HepG2 (cell line): ENCODE data around the gene ZNF444. TPM values are rescaled to one million over a fixed set of nuclear protein-coding genes. Genes with fewer than 3 reads are reported as not detected.

Experiments used
- ARNTL ChIP-seq: sonication (generic); formaldehyde crosslinking; IDR thresholded peaks from 2 replicates; pipeline ENCODE4 v1.4.0; 2020; ENCODE audit warnings: mild to moderate bottlenecking, missing genetic modification reagents
- ATF1 ChIP-seq: IDR thresholded peaks from 2 replicates; pipeline ENCODE4 v1.6.1; 2016; ENCODE audit warnings: mild to moderate bottlenecking, control low read depth
- CEBPZ ChIP-seq: IDR thresholded peaks from 2 replicates; pipeline ENCODE4 v1.6.1; 2012; ENCODE audit warnings: low read length, improper control_type of control experiment
- CENPX ChIP-seq: sonication (generic); formaldehyde crosslinking; IDR thresholded peaks from 2 replicates; pipeline ENCODE4 v1.9.0; 2021; ENCODE audit warnings: mild to moderate bottlenecking, missing genetic modification reagents, moderate library complexity
- DNMT3B ChIP-seq: conservative IDR thresholded peaks from 2 replicates; pipeline ENCODE4 v1.6.1; 2016; ENCODE audit warnings: missing biosample characterization, control low read depth
- ELF4 ChIP-seq: sonication (generic); formaldehyde crosslinking; IDR thresholded peaks from 2 replicates; pipeline ENCODE4 v1.5.0; 2020; ENCODE audit warnings: missing genetic modification reagents, mild to moderate bottlenecking, moderate library complexity, borderline replicate concordance
- HOXA9 ChIP-seq: sonication (generic); formaldehyde crosslinking; IDR thresholded peaks from 2 replicates; pipeline ENCODE4 v1.8.1; 2022; ENCODE audit warnings: missing genetic modification reagents, mild to moderate bottlenecking, moderate library complexity, borderline replicate concordance
- KDM5B ChIP-seq: sonication (generic); formaldehyde crosslinking; IDR thresholded peaks from 2 replicates; pipeline ENCODE4 v1.4.0; 2020; ENCODE audit warnings: missing genetic modification reagents, mild to moderate bottlenecking, borderline replicate concordance
- KMT2A ChIP-seq: sonication (generic); formaldehyde crosslinking; IDR thresholded peaks from 2 replicates; pipeline ENCODE4 v1.4.0; 2020; ENCODE audit warnings: missing genetic modification reagents
- MBD4 ChIP-seq: IDR thresholded peaks from 2 replicates; pipeline ENCODE4 v1.6.1; 2012; ENCODE audit warnings: low read length, inconsistent platforms, borderline replicate concordance
- MTF1 ChIP-seq: sonication (generic); formaldehyde crosslinking; IDR thresholded peaks from 2 replicates; pipeline ENCODE4 v1.5.0; 2020; ENCODE audit warnings: missing genetic modification reagents
- NFE2L2 ChIP-seq: fragments of 150-350 bp; IDR thresholded peaks from 2 replicates; pipeline ENCODE4 v1.6.1; 2014; ENCODE audit warnings: low read length
- PRMT3 ChIP-seq: sonication (generic); formaldehyde crosslinking; IDR thresholded peaks from 2 replicates; pipeline ENCODE4 v1.8.1; 2022; ENCODE audit warnings: low read depth, mild to moderate bottlenecking, moderate library complexity, missing genetic modification reagents, borderline replicate concordance
- REL ChIP-seq: sonication (generic); formaldehyde crosslinking; conservative IDR thresholded peaks from 2 replicates; pipeline ENCODE4 v1.8.0; 2022; ENCODE audit warnings: mild to moderate bottlenecking, missing genetic modification reagents, moderate library complexity
- TCF12 ChIP-seq, 2 experiments: fragments of 450-650 bp in 1 of 2; sonication (generic) in 1 of 2; formaldehyde crosslinking in 1 of 2; IDR thresholded peaks; 2 replicates each; pipeline versions ENCODE4 v1.6.1 to v1.8.0; 2017 to 2022; ENCODE audit warnings: antibody characterized with exemption in 1 of 2, mild to moderate bottlenecking in 1 of 2, missing genetic modification reagents in 1 of 2, moderate library complexity in 1 of 2
- TEAD3 ChIP-seq: optimal IDR thresholded peaks from 2 replicates; pipeline ENCODE3; 2016; ENCODE audit warnings: borderline replicate concordance
- ZBTB7A ChIP-seq: sonication (generic); formaldehyde crosslinking; IDR thresholded peaks from 2 replicates; pipeline ENCODE4 v1.8.0; 2022; ENCODE audit warnings: mild to moderate bottlenecking, missing genetic modification reagents
- ZFP62 ChIP-seq: sonication (generic); formaldehyde crosslinking; IDR thresholded peaks from 2 replicates; pipeline ENCODE4 v1.4.0; 2020; ENCODE audit warnings: missing genetic modification reagents
- ZNF652 ChIP-seq: IDR thresholded peaks from 2 replicates; pipeline ENCODE4 v1.6.1; 2016; ENCODE audit warnings: low read depth, borderline replicate concordance
- ZNF737 ChIP-seq: sonication (generic); formaldehyde crosslinking; IDR thresholded peaks from 2 replicates; pipeline ENCODE4 v1.5.0; 2020; ENCODE audit warnings: missing genetic modification reagents, mild to moderate bottlenecking, borderline replicate concordance
- ZNF784 ChIP-seq: sonication (generic); formaldehyde crosslinking; IDR thresholded peaks from 2 replicates; pipeline ENCODE4 v1.5.1; 2020; ENCODE audit warnings: missing genetic modification reagents, mild to moderate bottlenecking, borderline replicate concordance
- polyA plus RNA-seq, 8 experiments: library from polyadenylated mRNA; depleted of rRNA in 3 of 8; stranded (reverse) in 7 of 8; unstranded in 1 of 8; fragments of >200 nt; fragmentation: Illumina TruSeq in 4 of 8; extraction: Trizol in 4 of 8; gene quantifications; 2 replicates each; pipeline versions ENCODE4 v1.2.1 to v1.2.3, GENCODE V29; 2011 to 2016; ENCODE audit warnings: low read depth in 4 of 8, missing spikeins in 1 of 8, mixed read lengths in 1 of 8; ENCODE audit not compliant: insufficient read depth in 1 of 8
- total RNA-seq, 5 experiments: library from RNA; depleted of rRNA; stranded (reverse); fragments of >200 nt; fragmentation: Illumina TruSeq; extraction: Trizol; gene quantifications; 2 replicates each; pipeline ENCODE4 v1.2.3, GENCODE V29; 2016; ENCODE audit warnings: low read depth in 1 of 5
- TF ChIP-seq, protein P1 (sequence below): sonication (generic); formaldehyde crosslinking; IDR thresholded peaks from 2 replicates; pipeline ENCODE4 v1.4.0; 2020; ENCODE audit warnings: missing genetic modification reagents
- TF ChIP-seq, protein P2 (sequence below): IDR thresholded peaks from 2 replicates; pipeline ENCODE4 v1.6.1; 2016; ENCODE audit warnings: control low read depth
- TF ChIP-seq, protein P3 (sequence below): sonication (generic); formaldehyde crosslinking; IDR thresholded peaks from 2 replicates; pipeline ENCODE4 v1.4.0; 2020; ENCODE audit warnings: low read depth, mild to moderate bottlenecking, missing genetic modification reagents

The ZNF444 gene
- total and polyA plus RNA-seq, 2 of the 13 experiments (the other 11 are each of a cell fraction or from before 2014, with no cell fraction given), result 27.4 to 30.3 TPM

DNA sequence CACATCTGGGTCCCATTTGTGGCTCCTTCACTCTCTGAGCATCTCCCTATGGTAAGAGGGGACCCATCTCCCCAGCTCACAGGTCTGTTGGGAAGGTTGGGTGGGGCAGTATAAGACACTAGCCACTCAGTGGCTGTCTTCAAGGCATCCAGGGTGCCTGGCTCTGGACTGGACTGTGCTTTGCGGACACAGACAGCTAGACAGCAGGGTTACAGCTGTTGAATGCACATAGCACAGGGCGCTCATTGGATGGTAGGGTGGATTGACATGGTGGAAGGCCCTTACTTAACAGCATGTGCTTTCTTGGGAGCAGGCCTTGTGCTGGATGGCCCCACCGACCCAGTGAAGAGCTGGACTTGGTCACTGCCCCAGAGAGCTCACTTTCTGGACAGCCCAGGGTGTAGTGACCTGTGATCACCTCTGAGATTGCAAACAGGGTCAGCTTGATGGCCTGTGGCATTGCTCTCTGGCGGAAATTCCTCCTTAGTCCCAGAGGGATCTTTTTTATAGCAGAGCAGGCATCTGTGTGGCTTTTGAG lies 1.9 kb downstream of the ZNF444 start (continued):
- TF ChIP-seq, protein P1, sequence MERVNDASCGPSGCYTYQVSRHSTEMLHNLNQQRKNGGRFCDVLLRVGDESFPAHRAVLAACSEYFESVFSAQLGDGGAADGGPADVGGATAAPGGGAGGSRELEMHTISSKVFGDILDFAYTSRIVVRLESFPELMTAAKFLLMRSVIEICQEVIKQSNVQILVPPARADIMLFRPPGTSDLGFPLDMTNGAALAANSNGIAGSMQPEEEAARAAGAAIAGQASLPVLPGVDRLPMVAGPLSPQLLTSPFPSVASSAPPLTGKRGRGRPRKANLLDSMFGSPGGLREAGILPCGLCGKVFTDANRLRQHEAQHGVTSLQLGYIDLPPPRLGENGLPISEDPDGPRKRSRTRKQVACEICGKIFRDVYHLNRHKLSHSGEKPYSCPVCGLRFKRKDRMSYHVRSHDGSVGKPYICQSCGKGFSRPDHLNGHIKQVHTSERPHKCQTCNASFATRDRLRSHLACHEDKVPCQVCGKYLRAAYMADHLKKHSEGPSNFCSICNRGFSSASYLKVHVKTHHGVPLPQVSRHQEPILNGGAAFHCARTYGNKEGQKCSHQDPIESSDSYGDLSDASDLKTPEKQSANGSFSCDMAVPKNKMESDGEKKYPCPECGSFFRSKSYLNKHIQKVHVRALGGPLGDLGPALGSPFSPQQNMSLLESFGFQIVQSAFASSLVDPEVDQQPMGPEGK (CRISPR knock-in tag), result no peak
- TF ChIP-seq NFE2L2 (no peak), KMT2A (CRISPR knock-in tag) (no peak), ZNF652 (CRISPR knock-in tag) (0 out of 2 replicates have a peak, but pooled peaks have one; percentile 2), TEAD3 (CRISPR knock-in tag) (no peak), KDM5B (CRISPR knock-in tag) (no peak), ZFP62 (CRISPR knock-in tag) (no peak), CENPX (CRISPR knock-in tag) (no peak), HOXA9 (no peak), ZNF784 (CRISPR knock-in tag) (no peak), DNMT3B (CRISPR knock-in tag) (no peak), ZNF737 (CRISPR knock-in tag) (no peak), MTF1 (CRISPR knock-in tag) (no peak), MBD4 (no peak), ZBTB7A (CRISPR knock-in tag) (no peak), TCF12 (IDR thresholded peaks at IDR 0.05) (no peak), TCF12 (CRISPR knock-in tag; IDR thresholded peaks at IDR 0.05) (no peak), ARNTL (no peak), CEBPZ (no peak), REL (CRISPR knock-in tag) (no peak), ATF1 (CRISPR knock-in tag) (no peak), ELF4 (CRISPR knock-in tag) (no peak), PRMT3 (CRISPR knock-in tag) (no peak)
- TF ChIP-seq, protein P2, sequence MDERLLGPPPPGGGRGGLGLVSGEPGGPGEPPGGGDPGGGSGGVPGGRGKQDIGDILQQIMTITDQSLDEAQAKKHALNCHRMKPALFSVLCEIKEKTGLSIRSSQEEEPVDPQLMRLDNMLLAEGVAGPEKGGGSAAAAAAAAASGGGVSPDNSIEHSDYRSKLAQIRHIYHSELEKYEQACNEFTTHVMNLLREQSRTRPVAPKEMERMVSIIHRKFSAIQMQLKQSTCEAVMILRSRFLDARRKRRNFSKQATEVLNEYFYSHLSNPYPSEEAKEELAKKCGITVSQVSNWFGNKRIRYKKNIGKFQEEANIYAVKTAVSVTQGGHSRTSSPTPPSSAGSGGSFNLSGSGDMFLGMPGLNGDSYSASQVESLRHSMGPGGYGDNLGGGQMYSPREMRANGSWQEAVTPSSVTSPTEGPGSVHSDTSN, result no peak
- TF ChIP-seq, protein P3, sequence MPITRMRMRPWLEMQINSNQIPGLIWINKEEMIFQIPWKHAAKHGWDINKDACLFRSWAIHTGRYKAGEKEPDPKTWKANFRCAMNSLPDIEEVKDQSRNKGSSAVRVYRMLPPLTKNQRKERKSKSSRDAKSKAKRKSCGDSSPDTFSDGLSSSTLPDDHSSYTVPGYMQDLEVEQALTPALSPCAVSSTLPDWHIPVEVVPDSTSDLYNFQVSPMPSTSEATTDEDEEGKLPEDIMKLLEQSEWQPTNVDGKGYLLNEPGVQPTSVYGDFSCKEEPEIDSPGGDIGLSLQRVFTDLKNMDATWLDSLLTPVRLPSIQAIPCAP (CRISPR knock-in tag), result no peak
